ENCODE measurements around the gene GOLGA6C.

DNA sequence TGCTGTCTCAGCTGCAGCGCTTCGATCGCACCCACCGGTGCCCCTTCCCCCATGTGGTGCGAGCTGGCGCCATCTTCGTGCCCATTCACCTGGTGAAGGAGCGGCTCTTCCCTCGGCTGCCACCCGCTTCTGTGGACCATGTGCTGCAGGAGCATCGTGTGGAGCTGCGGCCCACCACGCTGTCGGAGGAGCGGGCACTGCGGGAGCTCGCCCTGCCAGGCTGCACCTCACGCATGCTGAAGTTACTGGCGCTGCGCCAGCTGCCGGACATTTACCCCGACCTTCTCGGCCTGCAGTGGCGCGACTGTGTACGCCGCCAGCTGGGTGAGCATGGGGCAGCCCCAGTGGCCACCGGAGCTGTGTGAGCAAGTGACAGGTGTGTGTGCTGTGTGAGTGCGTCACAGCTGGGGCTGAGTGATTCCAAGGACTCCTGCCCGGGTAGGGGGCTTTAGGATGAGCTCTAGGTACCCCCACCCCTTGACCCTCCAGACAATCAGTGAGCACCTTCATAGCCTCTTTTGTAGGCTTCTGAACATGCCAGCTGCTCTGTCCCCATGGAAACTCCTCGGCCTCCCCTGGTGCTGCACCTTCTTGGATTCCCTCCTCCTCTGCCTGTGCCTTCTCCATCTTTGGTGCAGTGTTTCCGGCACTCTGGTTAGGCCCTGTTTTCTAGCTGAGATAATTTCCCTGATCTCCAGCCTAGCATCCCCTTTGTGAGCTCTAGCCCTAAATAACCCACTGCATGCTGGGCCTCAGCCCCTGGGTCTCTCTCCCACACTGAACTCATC lies 49.4 kb upstream of the GOLGA6C start:
- TF ChIP-seq CTCF (IDR thresholded peaks at IDR 0.05) (no peak), EZH2 (IDR thresholded peaks at IDR 0.05) (no peak), EZH2phosphoT487 (IDR thresholded peaks at IDR 0.05) (no peak)

Data from neural progenitor cell (in vitro differentiated cells).